ENCODE results near the gene PRKCD.

- TF ChIP-seq ZNF70 (CRISPR knock-in tag; IDR thresholded peaks at IDR 0.05): no peak
- TF ChIP-seq PPARA (CRISPR knock-in tag; IDR thresholded peaks at IDR 0.05; ENCODE audit: borderline replicate concordance): no peak
- no peak for TF ChIP-seq ZNF565 (CRISPR knock-in tag; conservative IDR thresholded peaks at IDR 0.05; ENCODE audit: low read depth)
- TF ChIP-seq ZFP30 (CRISPR knock-in tag; IDR thresholded peaks at IDR 0.05): no peak
- no peak for TF ChIP-seq GLIS3 (CRISPR knock-in tag; IDR thresholded peaks at IDR 0.05)
- TF ChIP-seq RARB (CRISPR knock-in tag; IDR thresholded peaks at IDR 0.05): no peak
- no peak for TF ChIP-seq PATZ1 (CRISPR knock-in tag; IDR thresholded peaks at IDR 0.05; ENCODE audit: borderline replicate concordance)
- TF ChIP-seq CSRNP3 (CRISPR knock-in tag; IDR thresholded peaks at IDR 0.05): no peak
- TF ChIP-seq ZFP3 (CRISPR knock-in tag; IDR thresholded peaks at IDR 0.05): no peak
- no peak for TF ChIP-seq TCF4 (CRISPR knock-in tag; IDR thresholded peaks at IDR 0.05; ENCODE audit: borderline replicate concordance)
- TF ChIP-seq SNAI2 (CRISPR knock-in tag; IDR thresholded peaks at IDR 0.05): no peak
- no peak for TF ChIP-seq ARNTL (CRISPR knock-in tag; IDR thresholded peaks at IDR 0.05; ENCODE audit: borderline replicate concordance, low read depth)
- no peak for TF ChIP-seq TOX (CRISPR knock-in tag; IDR thresholded peaks at IDR 0.05; ENCODE audit: borderline replicate concordance)
These were observed 9.5 kb downstream of the PRKCD start for GRCh38 chr3:53170325-53171063.

Measured in SK-N-SH treated with all-trans-retinoic acid at 6 μM for 48 hours (cell line).